Bronchial epithelial cell (primary cell): ENCODE measurements around the gene LYRM4. TPM values are rescaled to one million over a fixed set of nuclear protein-coding genes. Genes with fewer than 3 reads are reported as not detected.
"Not testable (repeated sequence)": the region's sequence is repeated elsewhere in the genome, so short reads cannot be mapped to it uniquely, and the experiment has no call there.

Experiments
- DNase-seq: peaks from one replicate; pipeline ENCODE4 v3.0.0-alpha.2; 2010; ENCODE audit warnings: low read depth
- FAIRE-seq: peaks from 2 replicates; lab custom pipeline; 2011; peaks lifted over from hg19 to GRCh38; lab: Jason Lieb, UNC
- H3K27me3 ChIP-seq: 2 replicates; pipeline ENCODE4 v1.5.1; 2011; ENCODE audit warnings: low read length; ENCODE audit not compliant: control insufficient read depth, insufficient read depth
- H3K36me3 ChIP-seq: 2 replicates; pipeline ENCODE4 v1.5.1; 2011; ENCODE audit warnings: low read length; ENCODE audit not compliant: control insufficient read depth, insufficient read depth
- H3K4me3 ChIP-seq: 2 replicates; pipeline ENCODE4 v1.5.1; 2011; ENCODE audit warnings: mild to moderate bottlenecking, low read depth, low read length, control low read depth
- CTCF ChIP-seq: IDR thresholded peaks from 2 replicates; pipeline ENCODE4 v1.5.1; 2011; ENCODE audit warnings: mild to moderate bottlenecking, moderate library complexity, low read length, control low read depth, inconsistent platforms; ENCODE audit not compliant: insufficient read depth, severe bottlenecking
- total RNA-seq: library from RNA; depleted of rRNA; stranded (reverse); fragments of >200 nt; gene quantifications from 2 replicates; pipeline ENCODE4 v1.2.1, GENCODE V29; 2014

Gene LYRM4
- total RNA-seq, 1 donor from 2014 or later: 15.3 TPM

- DNase-seq (no peak), FAIRE-seq (no peak)
These were observed 139.3 kb downstream of the LYRM4 start for GRCh38 chr6:5121479-5121878.

GRCh38 chr6:5120543-5120942 lies 140.2 kb downstream of the LYRM4 start:
- not testable (repeated sequence) for H3K27me3 ChIP-seq, FAIRE-seq, H3K4me3 ChIP-seq, DNase-seq, H3K36me3 ChIP-seq

More at GRCh38 chr6:5121479-5121878, 139.3 kb downstream of the LYRM4 start:
- no peaks in the 10 kb centered on the region for H3K27me3 ChIP-seq
- TF ChIP-seq CTCF: no peak
- no peaks in the 10 kb centered on the region for H3K36me3 ChIP-seq
- H3K4me3 ChIP-seq: no peak overlapping the region

GRCh38 chr6:5120011-5120410 lies 140.7 kb downstream of the LYRM4 start:
- H3K36me3 ChIP-seq: no peaks in the 10 kb centered on the region
- TF ChIP-seq CTCF: no peak
- H3K4me3 ChIP-seq: no peak overlapping the region
- no peaks in the 10 kb centered on the region for H3K27me3 ChIP-seq
- no peak for DNase-seq
- FAIRE-seq: no peak

GRCh38 chr6:5119090-5119951 lies 141.4 kb downstream of the LYRM4 start:
- H3K36me3 ChIP-seq: no peaks in the 10 kb centered on the region
- no peak for TF ChIP-seq CTCF
- no peak for DNase-seq
- no peaks in the 10 kb centered on the region for H3K27me3 ChIP-seq
- no peak for FAIRE-seq
- no peak overlapping the region for H3K4me3 ChIP-seq

GRCh38 chr6:5116243-5116991 lies 144.3 kb downstream of the LYRM4 start:
- no peaks in the 10 kb centered on the region for H3K27me3 ChIP-seq
- H3K4me3 ChIP-seq: no peak overlapping the region
- no peak for TF ChIP-seq CTCF
- DNase-seq: peak; percentile 55
- H3K36me3 ChIP-seq: no peaks in the 10 kb centered on the region
- no peak for FAIRE-seq

GRCh38 chr6:5115168-5115567 lies 145.6 kb downstream of the LYRM4 start:
- peak; percentile 47 for TF ChIP-seq CTCF
- no peaks in the 10 kb centered on the region for H3K27me3 ChIP-seq
- DNase-seq (peak; percentile 44), FAIRE-seq (no peak)
- no peak overlapping the region for H3K4me3 ChIP-seq
- H3K36me3 ChIP-seq: no peaks in the 10 kb centered on the region
